Progenitor cell of endocrine pancreas (in vitro differentiated cells): Measurements from ENCODE around the gene LRRFIP1. TPM values are rescaled to one million over a fixed set of nuclear protein-coding genes. Genes with fewer than 3 reads are reported as not detected.

Source experiments
- DNase-seq: peaks from one replicate; pipeline ENCODE4 v3.0.0; 2021; ENCODE audit warnings: low spot score; ENCODE audit not compliant: unreplicated experiment
- H3K27ac Mint-ChIP-seq: 2 replicates; pipeline ENCODE4 v1.8.0; 2021; ENCODE audit warnings: mild to moderate bottlenecking, moderate library complexity, mixed read lengths
- H3K27me3 Mint-ChIP-seq: 2 replicates; pipeline ENCODE4 v1.8.0; 2021; ENCODE audit warnings: mixed read lengths
- H3K36me3 Mint-ChIP-seq: 2 replicates; pipeline ENCODE4 v1.8.0; 2022; ENCODE audit warnings: mixed read lengths; ENCODE audit not compliant: insufficient read depth
- H3K4me1 Mint-ChIP-seq: 2 replicates; pipeline ENCODE4 v1.8.0; 2021; ENCODE audit warnings: low read depth, mixed read lengths
- H3K4me3 Mint-ChIP-seq: 2 replicates; pipeline ENCODE4 v1.8.0; 2021; ENCODE audit warnings: low read depth, mild to moderate bottlenecking, moderate library complexity, mixed read lengths
- H3K9me3 Mint-ChIP-seq: 2 replicates; pipeline ENCODE4 v1.8.0; 2021; ENCODE audit warnings: low read depth, mixed read lengths
- total RNA-seq: library from RNA; stranded (reverse); gene quantifications from 2 replicates; pipeline ENCODE4 v1.2.1, GENCODE V29; 2021
- TF ChIP-seq, protein P1 (sequence below): fragments of 200-600 bp; sonication (generic); IDR thresholded peaks from one replicate; pipeline ENCODE4 v1.5.0; 2021; ENCODE audit warnings: antibody characterized with exemption, mild to moderate bottlenecking; ENCODE audit not compliant: unreplicated experiment

LRRFIP1 gene
- total RNA-seq, 1 donor from 2014 or later, result 68.6 TPM

- TF ChIP-seq, protein P1, sequence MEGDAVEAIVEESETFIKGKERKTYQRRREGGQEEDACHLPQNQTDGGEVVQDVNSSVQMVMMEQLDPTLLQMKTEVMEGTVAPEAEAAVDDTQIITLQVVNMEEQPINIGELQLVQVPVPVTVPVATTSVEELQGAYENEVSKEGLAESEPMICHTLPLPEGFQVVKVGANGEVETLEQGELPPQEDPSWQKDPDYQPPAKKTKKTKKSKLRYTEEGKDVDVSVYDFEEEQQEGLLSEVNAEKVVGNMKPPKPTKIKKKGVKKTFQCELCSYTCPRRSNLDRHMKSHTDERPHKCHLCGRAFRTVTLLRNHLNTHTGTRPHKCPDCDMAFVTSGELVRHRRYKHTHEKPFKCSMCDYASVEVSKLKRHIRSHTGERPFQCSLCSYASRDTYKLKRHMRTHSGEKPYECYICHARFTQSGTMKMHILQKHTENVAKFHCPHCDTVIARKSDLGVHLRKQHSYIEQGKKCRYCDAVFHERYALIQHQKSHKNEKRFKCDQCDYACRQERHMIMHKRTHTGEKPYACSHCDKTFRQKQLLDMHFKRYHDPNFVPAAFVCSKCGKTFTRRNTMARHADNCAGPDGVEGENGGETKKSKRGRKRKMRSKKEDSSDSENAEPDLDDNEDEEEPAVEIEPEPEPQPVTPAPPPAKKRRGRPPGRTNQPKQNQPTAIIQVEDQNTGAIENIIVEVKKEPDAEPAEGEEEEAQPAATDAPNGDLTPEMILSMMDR, result no peak
- no peaks in the 10 kb centered on the region for H3K9me3 Mint-ChIP-seq
- H3K27ac Mint-ChIP-seq, result no peak overlapping the region
- DNase-seq, result no peak
- H3K4me1 Mint-ChIP-seq, result peaks cover 27% of the 10 kb centered on the region
- H3K27me3 Mint-ChIP-seq, result no peaks in the 10 kb centered on the region
- H3K4me3 Mint-ChIP-seq, result no peak overlapping the region
- H3K36me3 Mint-ChIP-seq, result no peaks in the 10 kb centered on the region
Measured at GRCh38 chr2:237824085-237824484, 196.7 kb downstream of the LRRFIP1 start.

DNA sequence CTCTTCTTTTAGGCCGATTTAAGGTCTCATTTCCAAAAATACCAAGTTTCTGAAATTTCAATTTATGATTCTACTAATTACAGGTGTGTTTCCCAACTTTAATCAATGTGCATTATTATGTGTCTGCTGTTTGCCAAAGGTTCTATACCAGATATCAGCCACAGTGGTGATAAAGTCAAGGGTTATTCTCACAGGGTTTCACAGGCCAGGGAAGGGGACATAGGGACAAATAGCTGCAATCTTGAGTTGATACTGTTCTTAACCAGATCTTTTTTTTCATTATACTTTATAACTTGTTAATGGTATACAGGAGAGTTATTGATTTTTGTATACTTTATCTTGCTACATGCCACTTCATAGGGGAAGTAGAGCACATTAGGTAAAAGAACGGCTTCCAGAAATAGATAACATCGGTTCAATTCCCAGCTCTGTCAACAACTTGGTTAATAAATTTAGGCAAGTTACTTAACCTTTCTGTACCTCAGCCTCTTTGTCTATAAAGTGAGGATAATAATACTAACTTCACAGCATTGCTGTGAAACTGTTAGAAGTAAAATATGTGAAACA lies 200.1 kb downstream of the LRRFIP1 start:
- Mint-ChIP-seq H3K27ac (no peak overlapping the region), H3K4me1 (peaks cover 41% of the 10 kb centered on the region), H3K36me3 (no peaks in the 10 kb centered on the region)

More for the DNA sequence above, 200.1 kb downstream of the LRRFIP1 start:
- Mint-ChIP-seq H3K4me3 (peak overlapping the region; percentile 11), H3K9me3 (no peaks in the 10 kb centered on the region), H3K27me3 (no peaks in the 10 kb centered on the region)
- DNase-seq, result no peak
- TF ChIP-seq, protein P1, result no peak

Other genes starting within 250 kb of the LRRFIP1 start
- gene COL6A3, start 213.4 kb upstream of the LRRFIP1 start, total RNA-seq, result 0.82 and 1.0 TPM in 2 replicates
- gene MLPH, start 140.3 kb upstream of the LRRFIP1 start, total RNA-seq, result 1.2 and 1.6 TPM in 2 replicates
- not detected in 2 replicates for gene PRLH, start 61.0 kb upstream of the LRRFIP1 start, total RNA-seq
- 49.9 and 52.0 TPM in 2 replicates for gene RAB17, start 36.9 kb upstream of the LRRFIP1 start, total RNA-seq
- 0.78 and 0.81 TPM in 2 replicates for gene RBM44, start 171.2 kb downstream of the LRRFIP1 start, total RNA-seq
- gene RAMP1, start 232.0 kb downstream of the LRRFIP1 start, total RNA-seq, result 90.1 and 105 TPM in 2 replicates